GM21515 (cell line): ENCODE data around the gene TACR2.

ENCODE experiments used
- ATAC-seq: cut with Tn5 transposase; IDR thresholded peaks from one replicate; pipeline ENCODE4 v1.9.1; 2021; ENCODE audit not compliant: unreplicated experiment

TACR2 gene

DNA sequence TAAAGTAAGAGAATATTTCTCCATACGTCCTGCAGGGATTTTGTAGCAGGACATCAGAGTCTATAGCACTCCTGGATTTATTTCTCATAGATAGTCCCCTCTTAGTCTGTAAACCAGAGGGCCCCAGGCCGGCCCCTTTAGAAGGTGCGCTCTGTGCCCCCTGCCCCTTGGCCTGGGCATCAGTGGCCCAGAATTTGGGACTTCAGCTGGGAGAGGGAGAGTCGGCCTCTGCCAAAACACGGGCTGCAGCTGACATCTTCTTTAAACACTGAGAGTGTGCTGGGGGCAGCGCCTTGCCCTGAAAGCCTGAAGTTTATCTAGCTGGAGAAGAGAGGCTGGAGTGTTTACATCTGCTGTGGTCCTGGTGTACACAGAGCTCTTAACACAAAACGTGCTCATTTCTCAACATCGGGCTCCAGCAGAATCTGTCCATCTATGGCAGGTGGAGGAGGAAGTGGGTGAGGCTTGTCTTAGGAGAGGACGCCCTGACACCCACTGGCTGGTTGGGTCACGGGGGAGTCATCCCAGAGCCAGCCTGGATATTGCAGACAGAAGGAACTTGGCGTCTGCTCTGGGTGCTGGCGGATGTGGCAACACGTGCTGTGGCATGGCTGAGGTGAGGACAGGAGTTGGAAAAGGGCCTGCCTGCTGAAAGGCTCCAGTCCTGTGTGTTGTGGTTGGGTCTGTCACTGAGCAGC is 5.0 kb upstream of the TACR2 start:
- no peak for ATAC-seq

DNA sequence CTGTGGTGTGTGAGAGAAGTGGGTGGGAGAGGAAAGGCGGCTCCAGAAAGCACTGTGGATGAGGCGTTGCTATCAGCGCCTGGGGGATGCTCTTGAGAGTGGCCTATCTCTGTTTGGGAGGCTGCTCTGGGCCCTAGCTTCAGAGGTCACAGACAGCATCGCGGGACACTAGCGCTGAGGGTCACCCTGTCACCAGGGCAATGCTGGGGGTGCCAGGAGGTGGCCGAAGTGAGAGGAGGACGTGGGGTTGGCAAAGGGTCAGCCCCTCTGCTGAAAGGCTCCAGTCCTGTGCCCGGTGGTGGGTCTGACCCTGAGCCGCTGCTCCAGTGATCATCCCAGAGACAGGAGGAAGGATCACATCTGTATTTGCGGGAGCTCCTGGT is 3.0 kb upstream of the TACR2 start:
- ATAC-seq = no peak

DNA sequence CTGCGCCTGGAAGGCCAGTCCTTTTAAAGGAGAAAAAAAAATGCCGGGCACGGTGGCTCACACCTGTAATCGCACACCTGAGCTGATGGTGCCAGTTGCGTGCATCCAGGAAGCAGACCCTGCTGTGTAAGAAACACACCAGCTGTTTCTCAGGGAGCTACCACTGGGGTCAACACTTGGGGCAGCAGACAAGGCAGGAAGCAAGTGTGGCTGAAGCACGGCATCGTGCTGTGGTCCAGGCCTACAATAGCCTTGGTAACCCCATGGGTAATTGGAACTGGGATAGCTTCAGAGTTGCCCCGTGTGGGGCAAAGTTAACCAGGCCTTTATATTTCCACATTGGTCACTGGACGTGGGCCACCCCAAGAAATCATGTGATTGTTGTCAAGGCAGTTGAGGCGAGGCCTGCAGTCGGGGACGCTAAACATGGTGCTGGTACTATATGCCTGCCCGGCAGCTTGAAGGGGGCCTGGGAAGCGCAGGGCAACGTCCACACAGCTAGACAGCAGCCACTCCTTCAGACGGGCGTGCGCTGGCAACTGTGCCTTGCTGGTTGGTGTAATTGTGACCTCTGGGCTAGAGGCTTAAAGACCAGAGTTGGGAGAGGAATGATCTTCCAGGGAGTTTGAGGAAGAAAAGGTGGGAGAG is 2.5 kb upstream of the TACR2 start:
- no peak for ATAC-seq

DNA sequence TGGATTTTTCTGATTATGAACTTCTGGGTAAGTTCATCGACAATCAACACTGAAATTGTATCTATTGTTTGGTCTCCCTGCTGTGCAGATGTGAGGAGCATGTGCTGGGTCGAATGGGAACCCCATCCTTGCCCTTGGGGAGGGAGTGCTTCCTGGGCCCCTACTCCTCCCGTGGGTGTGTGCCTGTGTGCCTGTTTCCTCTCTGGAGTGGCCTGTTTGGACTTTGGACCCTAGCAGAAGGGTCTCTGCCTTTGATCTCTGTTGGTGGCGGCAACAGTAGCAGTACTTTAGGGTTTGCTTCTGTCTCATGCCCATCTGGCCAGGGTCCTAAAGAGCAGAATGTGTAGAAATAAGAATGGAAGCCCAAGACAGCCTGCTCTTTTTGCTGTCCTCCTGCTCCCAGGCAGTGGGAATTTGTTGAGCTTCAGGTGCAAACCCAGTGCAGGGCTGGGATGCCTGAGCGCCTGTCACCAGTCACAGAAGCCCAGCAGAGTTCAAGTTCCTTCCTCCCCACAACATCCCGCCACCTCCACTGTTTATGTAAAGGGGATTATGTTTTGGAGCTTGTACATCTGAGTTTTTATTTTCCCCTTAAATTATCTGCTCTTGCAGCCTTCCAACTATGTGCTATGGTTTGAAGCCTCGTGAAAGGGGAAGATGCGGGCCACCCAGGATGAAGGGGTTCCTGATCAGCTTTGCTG is 1.5 kb upstream of the TACR2 start:
- no peak for ATAC-seq

DNA sequence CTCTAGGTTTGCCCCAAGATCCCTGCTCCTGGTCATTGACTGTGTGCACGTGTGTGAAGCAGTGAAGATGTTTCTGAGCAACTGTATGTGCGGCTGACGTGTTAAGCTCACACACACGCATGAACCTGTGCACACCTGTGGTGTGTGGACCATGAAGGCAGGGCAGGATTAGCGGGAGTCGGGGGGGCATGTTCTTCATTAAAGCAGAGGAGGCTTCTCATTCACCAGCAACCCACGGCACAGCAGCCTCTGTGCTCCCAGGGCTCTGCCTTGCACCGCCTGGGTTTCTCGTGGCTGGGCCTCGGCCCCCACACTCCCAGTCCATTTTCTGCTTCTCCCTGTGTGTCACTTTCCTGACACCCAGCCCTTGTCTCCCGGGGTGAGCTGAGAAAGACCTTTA is 824 bp upstream of the TACR2 start:
- ATAC-seq = no peak

DNA sequence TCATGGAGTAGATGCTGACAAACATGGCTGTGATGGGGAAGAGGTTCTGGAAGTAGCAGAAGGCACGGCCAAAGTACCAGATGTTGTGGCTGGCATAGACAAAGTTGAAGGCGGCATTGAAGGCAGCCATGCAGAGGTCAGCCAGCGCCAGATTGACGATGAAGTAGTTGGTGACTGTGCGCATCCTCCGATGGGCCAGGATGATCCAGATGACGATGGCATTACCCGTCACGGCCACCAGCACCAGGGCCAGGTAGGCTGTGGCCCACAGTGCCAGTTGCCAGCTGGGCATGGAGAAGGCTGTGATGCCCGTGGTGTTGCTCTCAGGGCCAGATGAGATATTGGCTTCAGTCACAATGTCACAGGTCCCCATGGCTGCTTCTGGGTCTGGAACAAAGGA is 767 bp downstream of the TACR2 start:
- ATAC-seq = no peak

DNA sequence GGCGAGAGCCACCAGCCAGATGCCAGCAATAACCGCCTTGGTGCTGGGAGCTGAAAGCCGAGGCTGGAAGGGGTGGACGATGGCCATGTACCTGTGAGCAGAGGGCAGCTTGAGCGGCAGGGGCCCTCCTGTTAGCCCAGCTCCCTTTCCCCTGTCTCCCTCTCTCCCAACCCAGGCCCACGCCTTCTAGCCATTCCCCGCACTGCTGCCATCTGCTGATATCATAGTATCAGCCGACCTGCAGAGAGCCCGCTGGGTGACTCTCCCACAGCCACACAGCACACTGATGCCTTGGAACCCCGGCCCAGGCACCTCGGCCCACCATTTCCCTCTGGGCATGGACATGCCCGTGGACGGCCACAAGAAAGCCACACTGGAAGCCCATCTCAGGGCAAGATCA is 1.7 kb downstream of the TACR2 start:
- ATAC-seq = no peak

DNA sequence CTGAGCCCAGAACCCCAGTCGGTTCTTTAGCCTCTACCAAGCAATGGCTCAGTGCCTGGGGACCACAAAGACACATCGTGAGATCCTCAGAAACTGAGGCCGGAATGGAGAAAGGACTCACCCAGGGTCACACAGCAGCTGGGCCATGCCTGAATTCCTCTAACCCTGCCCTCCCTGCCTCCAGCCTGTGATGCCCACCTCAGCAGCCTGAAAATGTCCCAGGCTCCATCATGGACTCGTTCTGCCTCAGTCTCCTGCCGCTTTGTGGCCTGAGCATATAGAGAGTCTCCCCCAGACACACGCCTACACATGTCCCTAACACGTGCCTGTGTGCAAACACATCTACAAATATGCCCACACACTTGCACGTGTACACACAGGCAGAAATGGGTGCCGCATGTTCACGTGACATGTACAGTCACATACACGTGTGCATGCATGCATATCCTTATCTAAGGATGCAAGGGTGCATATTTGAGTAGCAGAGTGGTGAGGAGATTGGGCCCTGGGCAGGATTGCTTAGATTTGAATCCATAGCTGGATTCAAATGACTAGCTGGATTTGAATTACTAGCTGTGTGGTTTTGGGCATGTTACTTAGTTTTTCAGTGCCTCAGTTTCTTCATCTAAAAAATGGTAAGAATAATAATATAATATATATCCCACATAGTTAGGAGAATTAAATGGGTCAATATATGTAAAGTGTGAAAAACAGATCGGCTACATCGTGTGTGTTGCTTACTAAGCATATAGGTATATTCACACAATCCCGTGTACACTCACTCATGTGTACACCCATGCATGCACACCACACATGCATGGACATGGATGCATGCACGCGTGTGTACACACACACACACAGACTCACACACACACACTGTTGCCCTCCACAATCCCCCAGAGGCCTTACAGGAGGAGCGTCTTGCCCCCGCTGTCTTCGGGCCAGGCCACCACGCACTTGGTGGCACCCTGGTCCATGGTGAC is 2.4 kb downstream of the TACR2 start:
- no peak for ATAC-seq

DNA sequence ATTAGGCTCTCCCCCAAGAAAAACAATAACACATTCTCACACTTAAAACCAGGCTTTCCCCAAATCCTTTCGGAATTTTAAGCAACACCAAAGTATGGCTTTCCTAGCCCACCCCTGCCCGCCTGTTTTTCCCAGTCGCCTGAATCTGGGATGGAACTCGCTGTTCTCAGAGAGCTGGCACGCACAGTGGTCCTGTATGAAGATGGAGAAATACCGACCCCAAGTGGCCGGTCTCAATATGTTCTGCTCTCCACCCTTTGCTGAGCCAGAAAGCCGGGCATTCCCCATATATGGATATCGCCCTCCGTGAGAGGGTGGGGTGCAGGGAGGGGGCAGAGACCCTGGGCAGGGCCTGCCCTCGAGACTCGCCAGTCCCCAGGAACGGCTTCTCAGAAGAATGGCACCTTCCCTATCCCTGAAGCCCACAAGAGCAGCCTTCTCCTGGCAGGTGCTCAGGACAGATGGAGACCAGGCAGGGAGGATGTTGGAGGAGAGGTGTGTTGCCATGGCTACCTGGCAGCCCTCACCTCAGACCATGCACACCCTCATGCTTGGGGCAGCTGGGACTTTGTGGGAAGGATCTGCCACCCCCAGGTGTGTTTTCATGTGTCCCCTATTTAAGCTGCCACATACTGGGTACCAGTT is 3.4 kb downstream of the TACR2 start:
- no peak for ATAC-seq

DNA sequence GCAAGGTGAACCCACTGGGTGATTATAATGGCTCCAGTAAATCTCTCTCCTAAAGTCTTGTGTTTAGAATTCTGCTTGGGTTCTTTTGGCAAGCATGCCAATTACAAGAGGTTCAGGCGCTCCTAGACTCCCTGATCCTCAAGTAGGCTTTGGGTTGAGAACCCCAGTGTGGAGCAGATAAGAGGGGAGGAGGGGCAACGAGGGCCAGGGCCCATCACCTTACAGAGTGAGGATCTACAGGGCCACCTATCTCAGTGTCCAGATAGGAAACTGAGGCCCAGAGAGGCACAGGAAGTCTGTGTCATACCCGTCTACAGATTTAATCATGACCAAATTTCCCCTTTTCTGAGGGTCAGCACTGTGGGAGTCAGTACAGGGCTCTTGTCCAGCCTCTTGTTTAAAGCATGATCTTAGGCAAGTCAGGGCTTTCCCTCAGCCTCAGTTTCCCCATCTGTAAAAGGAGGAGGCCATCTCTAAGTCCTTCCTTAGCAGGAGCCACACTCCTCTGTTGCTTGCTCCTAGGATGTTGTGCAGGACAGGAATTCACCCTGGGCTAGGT is 4.4 kb downstream of the TACR2 start:
- no peak for ATAC-seq

DNA sequence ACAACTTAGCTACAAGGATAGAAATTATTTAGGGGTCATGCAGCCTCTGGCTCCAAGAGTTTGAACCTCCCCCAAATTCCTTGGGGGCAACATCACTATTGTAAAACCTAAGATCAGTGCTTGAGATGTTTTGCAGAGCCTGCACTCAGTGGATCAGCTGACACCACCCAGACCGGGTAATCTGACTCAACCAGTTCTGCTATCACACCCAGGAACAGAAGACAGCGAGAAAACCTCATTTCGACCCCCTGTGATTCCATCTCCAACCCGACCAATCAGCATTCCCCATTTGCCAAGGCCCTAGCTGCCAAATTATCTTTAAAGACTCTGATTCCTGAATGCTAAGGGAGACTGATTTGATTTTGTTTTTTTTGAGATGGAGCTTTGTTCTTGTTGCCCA is 5.2 kb downstream of the TACR2 start:
- ATAC-seq = no peak

DNA sequence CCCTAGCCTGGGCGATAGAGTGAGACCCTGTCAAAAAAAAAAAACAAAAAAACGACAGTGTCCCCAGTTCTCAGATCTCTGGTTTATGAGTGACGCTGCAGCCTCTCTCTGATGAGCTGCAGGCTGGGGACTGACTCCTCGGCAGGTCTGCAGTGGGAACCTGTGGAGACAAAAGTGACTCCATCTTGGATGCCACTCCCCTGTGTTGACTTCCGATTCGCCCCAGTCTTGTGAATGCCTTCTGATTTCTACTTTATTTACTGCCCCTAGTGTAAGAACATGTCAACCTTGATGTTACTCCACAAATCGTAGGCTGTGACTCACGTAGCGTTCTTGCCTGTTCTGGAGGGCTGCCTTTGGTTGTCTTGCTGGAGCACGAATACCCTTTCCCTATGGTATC is 6.2 kb downstream of the TACR2 start:
- no peak for ATAC-seq

DNA sequence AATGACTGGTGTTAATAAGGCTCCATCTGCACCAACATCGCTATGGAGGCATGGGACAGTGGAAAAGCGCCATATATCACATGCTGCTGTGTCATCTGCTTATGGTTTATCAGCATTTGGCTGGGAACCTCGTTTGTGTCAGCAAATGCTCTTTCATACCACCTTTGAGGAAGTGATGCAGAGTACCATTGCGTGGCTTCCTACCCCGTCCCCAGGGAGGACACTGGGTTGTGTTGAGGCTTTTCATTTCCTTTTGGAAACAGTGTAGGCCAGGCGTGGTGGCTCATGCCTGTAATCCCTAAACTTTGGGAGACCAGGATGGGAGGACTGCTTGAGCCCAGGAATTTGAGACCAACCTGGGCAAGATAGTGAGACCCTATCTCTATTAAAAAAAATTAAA is 6.8 kb downstream of the TACR2 start:
- no peak for ATAC-seq

DNA sequence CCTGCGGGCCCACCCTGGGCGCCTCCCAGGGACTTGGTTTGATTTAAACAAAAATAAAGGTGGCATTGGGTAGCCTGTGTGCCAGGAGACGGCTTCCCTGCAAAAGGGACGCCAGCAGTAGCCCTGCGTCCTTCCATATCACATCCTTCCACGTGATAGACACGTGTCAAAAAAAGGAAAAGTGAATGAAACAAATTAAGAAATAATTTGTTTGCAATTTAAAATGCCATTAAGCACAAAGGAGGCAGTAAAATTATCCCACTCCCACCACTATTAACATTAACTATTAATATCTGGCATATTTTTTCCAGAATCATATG is 7.6 kb downstream of the TACR2 start:
- ATAC-seq = no peak

DNA sequence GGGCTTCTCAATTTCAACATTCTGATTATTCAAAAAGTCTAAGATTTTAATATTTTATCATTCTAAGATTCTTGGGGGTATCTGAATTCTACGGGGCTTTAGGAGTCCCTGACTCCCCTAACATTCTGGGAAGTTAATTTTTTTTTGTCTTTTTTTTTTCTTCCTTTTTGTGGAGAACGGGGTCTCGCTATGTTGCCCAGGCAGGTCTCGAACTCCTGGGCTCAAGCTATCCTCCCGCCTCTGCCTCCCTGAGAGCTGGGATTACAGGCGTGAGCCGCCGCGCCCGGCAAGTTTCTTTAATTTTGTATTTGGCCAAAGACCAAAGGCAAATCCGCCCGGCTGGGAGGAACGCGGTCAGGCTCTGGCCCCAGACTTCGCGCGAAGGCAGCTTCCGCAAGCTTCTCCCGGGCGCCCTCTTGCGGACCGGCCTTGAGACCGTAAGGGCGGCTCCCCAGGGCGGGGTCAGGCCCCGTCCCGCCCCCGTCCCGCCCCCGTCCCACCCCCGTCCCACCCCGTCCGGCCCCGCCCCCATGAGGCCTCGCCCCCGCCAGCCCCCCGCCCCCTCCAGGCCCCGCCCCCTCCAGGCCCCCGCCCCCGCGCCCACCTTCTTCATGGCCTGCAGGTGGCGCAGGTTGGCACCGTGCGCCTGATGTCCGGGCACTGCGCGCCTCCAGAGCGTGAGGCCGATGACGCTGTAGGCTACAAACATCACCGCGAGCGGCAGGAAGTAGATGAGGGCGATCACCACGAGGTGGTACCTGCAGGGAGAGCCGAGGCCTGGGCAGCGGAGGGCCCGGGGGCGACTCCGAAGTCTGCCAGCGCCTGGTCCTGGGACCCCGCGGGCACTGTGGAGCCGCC is 8.2 kb downstream of the TACR2 start:
- ATAC-seq = peak; percentile 82

DNA sequence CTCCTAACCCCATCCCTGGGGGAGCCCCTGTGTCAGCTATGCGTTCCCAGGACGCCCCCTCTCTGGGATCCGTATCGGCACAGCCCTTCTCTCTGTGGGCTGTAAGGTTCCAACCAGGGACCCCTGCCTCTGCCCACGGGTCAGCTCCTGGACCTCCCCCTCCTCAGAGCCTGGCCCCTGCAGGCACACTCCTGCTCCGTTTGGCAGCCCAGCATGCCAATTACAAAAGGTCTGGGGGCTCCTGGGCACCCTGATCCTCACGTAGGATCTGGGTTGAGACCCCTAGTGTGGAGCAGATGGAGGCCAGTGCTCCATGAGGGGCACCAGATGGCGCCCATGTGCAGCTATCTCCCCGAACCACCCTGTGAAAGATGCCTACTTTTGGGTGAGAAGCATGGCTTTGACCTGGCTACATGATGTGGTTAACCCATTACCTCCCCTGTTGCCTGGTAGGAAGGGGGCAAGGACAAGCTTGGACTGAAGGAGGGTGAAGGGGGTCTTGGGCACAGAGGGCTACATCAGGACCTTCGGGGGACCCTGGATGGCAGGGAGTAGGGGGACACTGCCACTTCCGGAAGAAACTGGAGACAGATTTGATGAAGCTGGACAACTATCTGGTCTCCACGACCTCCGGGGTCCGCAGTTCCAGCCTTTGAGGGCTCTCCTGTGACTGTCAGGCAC is 9.0 kb downstream of the TACR2 start:
- ATAC-seq = no peak

DNA sequence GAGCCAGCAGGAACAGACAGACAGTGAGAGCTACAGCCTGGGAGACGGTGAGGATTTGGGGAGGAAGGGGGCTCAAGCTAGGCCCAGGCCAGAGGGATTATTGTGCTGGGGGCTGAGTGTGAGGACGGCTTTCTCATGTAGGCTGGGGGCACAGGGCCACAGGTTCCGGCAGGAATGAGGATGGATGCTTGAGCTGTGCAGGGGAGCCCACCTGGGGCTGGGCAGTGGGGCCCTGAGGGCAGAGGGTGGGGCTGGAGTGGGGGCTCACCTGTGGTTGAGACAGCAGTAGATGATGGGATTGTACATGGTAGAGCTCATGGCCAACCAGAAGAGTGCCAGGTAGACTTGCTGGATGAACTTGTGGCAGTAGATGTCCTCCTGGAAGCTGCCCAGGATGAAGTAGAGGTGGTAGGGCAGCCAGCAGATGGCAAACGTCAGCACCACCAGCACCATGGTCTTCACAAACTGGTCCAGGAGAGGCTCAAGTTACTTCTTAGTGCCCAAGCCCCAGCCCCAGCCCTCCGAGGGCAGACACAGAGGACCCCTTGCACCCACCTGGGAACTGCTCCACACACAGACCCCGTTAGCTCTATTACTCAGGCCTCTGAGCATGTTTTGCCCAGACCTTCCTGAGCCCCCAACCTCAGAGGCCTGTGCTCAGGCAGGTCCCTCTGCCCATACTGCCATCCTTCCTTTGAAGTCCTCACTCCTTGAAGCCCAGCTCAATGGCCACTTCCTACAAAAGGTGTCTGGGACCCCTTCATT is 9.7 kb downstream of the TACR2 start:
- ATAC-seq = no peak

DNA sequence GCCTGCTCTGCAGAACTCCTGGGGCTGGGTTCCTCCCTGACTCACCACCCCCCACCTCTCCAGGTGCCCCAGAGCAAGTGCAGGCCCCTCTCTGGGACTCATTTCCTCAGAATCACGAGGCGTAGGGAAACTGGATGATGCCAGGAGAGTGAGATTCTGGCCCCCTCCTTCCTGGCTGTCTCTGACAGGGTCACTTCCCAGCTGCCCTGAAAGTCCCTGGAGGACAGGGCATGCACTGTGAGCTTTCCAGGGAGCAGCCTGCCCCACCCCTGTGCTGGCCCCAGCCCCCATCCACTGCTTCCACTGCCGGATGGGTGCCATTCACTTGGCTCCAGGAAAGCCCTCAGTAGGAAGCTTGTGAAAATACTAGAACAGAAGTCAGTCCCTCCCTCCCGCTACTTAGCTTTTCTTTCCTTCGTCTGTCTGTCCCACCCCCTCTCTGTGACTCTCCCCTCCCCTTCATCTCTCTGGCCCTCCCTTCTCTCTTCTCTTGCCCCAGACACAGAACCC is 10.4 kb downstream of the TACR2 start:
- ATAC-seq = no peak
